ENCODE data around the gene EIF2D. TPM values are rescaled to one million over a fixed set of nuclear protein-coding genes. Genes with fewer than 3 reads are reported as not detected.
"Not testable (repeated sequence)": the region's sequence is repeated elsewhere in the genome, so short reads cannot be mapped to it uniquely, and the experiment has no call there.

The EIF2D gene
- total and polyA plus RNA-seq, 2 experiments from 2014 or later = 31.4 to 53.4 TPM

GRCh38 chr1:206583707-206584648 lies 28.3 kb downstream of the EIF2D start:
- in situ Hi-C loops (cut with MboI) = loop anchor here (10.0 kb wide), 1 partner anchor 79 kb away; the partner anchor contains the start of gene RASSF5
- TF ChIP-seq EZH2 (IDR thresholded peaks at IDR 0.05; ENCODE audit: insufficient read depth, poor library complexity, severe bottlenecking) = no peak
- no peaks in the 10 kb centered on the region for H3K27me3 ChIP-seq (replicated peaks; ENCODE audit: insufficient read depth)
- no peak overlapping the region for H2AFZ ChIP-seq
- peak; percentile 81 for DNase-seq
- no peaks in the 10 kb centered on the region for H3K9me2 ChIP-seq (ENCODE audit: insufficient read depth)
- H3K4me1 ChIP-seq (ENCODE audit: insufficient read depth) = peaks cover 18% of the 10 kb centered on the region
- WGBS, 2 experiments (ENCODE audit: low coverage in 1 of 2, low lambda C conversion rate in 2 of 2, missing lambda C conversion rate in 2 of 2) = 76 to 79% methylated on average over 12 to 15 of the region's 16 CpGs
- no peaks in the 10 kb centered on the region for H3K9me3 ChIP-seq (ENCODE audit: low read depth)
- H3K4me2 ChIP-seq (ENCODE audit: unreplicated experiment) = no peak overlapping the region
- no peak overlapping the region for H3K27ac ChIP-seq
- no peaks in the 10 kb centered on the region for H3K36me3 ChIP-seq (ENCODE audit: low read depth)
- H3K9ac ChIP-seq = no peak overlapping the region
- H4K20me1 ChIP-seq (ENCODE audit: insufficient read depth) = no peaks in the 10 kb centered on the region
- no peak overlapping the region for H3K4me3 ChIP-seq
- peaks cover 15% of the 10 kb centered on the region; the same call in 1 of the 2 replicates for H3F3A ChIP-seq (ENCODE audit: insufficient read depth)
- no peaks in the 10 kb centered on the region for H3K79me2 ChIP-seq (ENCODE audit: insufficient read depth)

- Histone ChIP-seq H3K36me3 (ENCODE audit: low read depth) (no peaks in the 10 kb centered on the region), H3K27ac (no peak overlapping the region), H2AFZ (no peak overlapping the region), H3K79me2 (ENCODE audit: insufficient read depth) (no peaks in the 10 kb centered on the region), H3K4me1 (ENCODE audit: insufficient read depth) (peaks cover 15% of the 10 kb centered on the region), H4K20me1 (ENCODE audit: insufficient read depth) (no peaks in the 10 kb centered on the region), H3K9ac (no peak overlapping the region), H3K4me2 (ENCODE audit: unreplicated experiment) (no peak overlapping the region), H3K27me3 (replicated peaks; ENCODE audit: insufficient read depth) (no peaks in the 10 kb centered on the region), H3K9me2 (ENCODE audit: insufficient read depth) (no peaks in the 10 kb centered on the region), H3K4me3 (no peak overlapping the region), H3K9me3 (ENCODE audit: low read depth) (no peaks in the 10 kb centered on the region), H3F3A (ENCODE audit: insufficient read depth) (0 out of 2 replicates have a peak, but pooled peaks cover 16% of the 10 kb centered on the region)
- 89 to 90% methylated on average over 18 of the region's 18 CpGs for WGBS, 2 experiments (ENCODE audit: low coverage in 1 of 2, low lambda C conversion rate in 2 of 2, missing lambda C conversion rate in 2 of 2)
- TF ChIP-seq EZH2phosphoT487 (IDR thresholded peaks at IDR 0.05; ENCODE audit: insufficient read depth, low read depth) (no peak), EZH2 (IDR thresholded peaks at IDR 0.05; ENCODE audit: insufficient read depth, poor library complexity, severe bottlenecking) (no peak)
- DNase-seq = no peak
- in situ Hi-C loops (cut with MboI) = loop anchor here (10.0 kb wide), 1 partner anchor 78 kb away; the partner anchor contains the start of gene RASSF5
These were observed 29.1 kb downstream of the EIF2D start for GRCh38 chr1:206582971-206583706.

DNA sequence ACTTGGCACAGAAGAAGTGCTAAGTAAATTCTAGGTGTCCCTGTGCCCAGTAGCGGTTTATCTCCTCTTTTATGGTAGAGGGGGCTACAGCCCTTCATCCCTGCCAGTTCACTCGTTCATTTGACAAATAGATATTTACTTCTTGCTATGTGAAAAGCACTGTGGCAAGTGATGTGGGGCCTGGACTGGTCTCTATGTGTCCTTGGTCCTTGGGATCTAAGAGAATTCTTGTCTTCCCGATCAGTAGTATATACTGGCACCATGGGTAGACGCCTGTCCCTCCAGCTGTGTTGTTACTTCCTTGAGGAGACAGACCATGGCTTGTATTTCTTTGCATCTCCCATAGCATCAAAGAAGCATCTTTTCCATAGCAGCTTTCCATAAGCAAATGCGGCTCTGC lies 29.7 kb downstream of the EIF2D start:
- no peaks in the 10 kb centered on the region for H3K79me2 ChIP-seq (ENCODE audit: insufficient read depth)
- in situ Hi-C loops (cut with MboI) = loop anchor here (10.0 kb wide), 1 partner anchor 78 kb away; the partner anchor contains the start of gene RASSF5
- TF ChIP-seq EZH2phosphoT487 (IDR thresholded peaks at IDR 0.05; ENCODE audit: insufficient read depth, low read depth) (no peak), EZH2 (IDR thresholded peaks at IDR 0.05; ENCODE audit: insufficient read depth, poor library complexity, severe bottlenecking) (no peak)

DNA sequence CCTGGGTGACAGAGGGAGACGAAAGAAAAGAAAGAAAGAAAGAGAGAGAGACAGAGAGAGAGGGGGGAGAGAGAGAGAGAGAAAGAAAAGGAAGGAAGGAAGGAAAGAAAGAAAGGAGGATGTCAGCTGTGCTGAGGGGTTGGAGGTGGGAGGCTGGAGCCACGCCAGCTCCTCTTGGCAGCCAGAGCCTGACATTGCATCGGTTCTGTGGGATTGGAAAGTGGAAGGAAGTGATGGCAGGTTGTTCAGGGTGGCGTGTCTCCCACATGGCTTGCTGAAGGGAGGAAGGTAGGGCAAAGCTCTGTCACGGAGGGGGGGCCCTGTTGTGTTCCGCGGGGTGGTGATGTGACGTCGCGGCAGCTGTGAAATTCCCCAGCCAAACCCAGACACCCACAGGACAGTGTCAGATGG lies 30.7 kb downstream of the EIF2D start:
- DNase-seq = no peak
- Histone ChIP-seq H3K4me1 (ENCODE audit: insufficient read depth) (peaks cover 15% of the 10 kb centered on the region), H4K20me1 (ENCODE audit: insufficient read depth) (no peaks in the 10 kb centered on the region), H3K9me3 (ENCODE audit: low read depth) (no peaks in the 10 kb centered on the region), H3K9me2 (ENCODE audit: insufficient read depth) (no peaks in the 10 kb centered on the region), H3K4me3 (no peak overlapping the region), H3K36me3 (ENCODE audit: low read depth) (no peaks in the 10 kb centered on the region), H3K79me2 (ENCODE audit: insufficient read depth) (no peaks in the 10 kb centered on the region), H3K9ac (no peak overlapping the region), H2AFZ (no peak overlapping the region), H3K27ac (no peak overlapping the region), H3K4me2 (ENCODE audit: unreplicated experiment) (no peak overlapping the region), H3K27me3 (replicated peaks; ENCODE audit: insufficient read depth) (no peaks in the 10 kb centered on the region), H3F3A (ENCODE audit: insufficient read depth) (0 out of 2 replicates have a peak, but pooled peaks cover 16% of the 10 kb centered on the region)
- 57 to 59% methylated on average over 8 to 10 of the region's 10 CpGs for WGBS, 2 experiments (ENCODE audit: low coverage in 1 of 2, low lambda C conversion rate in 2 of 2, missing lambda C conversion rate in 2 of 2)
- in situ Hi-C loops (cut with MboI) = loop anchor here (10.0 kb wide), 1 partner anchor 77 kb away; the partner anchor contains the start of gene RASSF5
- no peak for TF ChIP-seq EZH2 (IDR thresholded peaks at IDR 0.05; ENCODE audit: insufficient read depth, poor library complexity, severe bottlenecking)
- TF ChIP-seq EZH2phosphoT487 (IDR thresholded peaks at IDR 0.05; ENCODE audit: insufficient read depth, low read depth) = no peak

More for the DNA sequence above, 29.7 kb downstream of the EIF2D start:
- Histone ChIP-seq H3F3A (ENCODE audit: insufficient read depth) (0 out of 2 replicates have a peak, but pooled peaks cover 16% of the 10 kb centered on the region), H2AFZ (no peak overlapping the region), H3K27ac (no peak overlapping the region), H4K20me1 (ENCODE audit: insufficient read depth) (no peaks in the 10 kb centered on the region), H3K9ac (no peak overlapping the region), H3K4me3 (no peak overlapping the region), H3K4me2 (ENCODE audit: unreplicated experiment) (no peak overlapping the region), H3K4me1 (ENCODE audit: insufficient read depth) (peaks cover 15% of the 10 kb centered on the region), H3K9me3 (ENCODE audit: low read depth) (no peaks in the 10 kb centered on the region), H3K9me2 (ENCODE audit: insufficient read depth) (no peaks in the 10 kb centered on the region), H3K36me3 (ENCODE audit: low read depth) (no peaks in the 10 kb centered on the region), H3K27me3 (replicated peaks; ENCODE audit: insufficient read depth) (no peaks in the 10 kb centered on the region)
- DNase-seq = no peak
- WGBS, 2 experiments (ENCODE audit: low coverage in 1 of 2, low lambda C conversion rate in 2 of 2, missing lambda C conversion rate in 2 of 2) = 79 to 81% methylated on average over 5 of the region's 5 CpGs

DNA sequence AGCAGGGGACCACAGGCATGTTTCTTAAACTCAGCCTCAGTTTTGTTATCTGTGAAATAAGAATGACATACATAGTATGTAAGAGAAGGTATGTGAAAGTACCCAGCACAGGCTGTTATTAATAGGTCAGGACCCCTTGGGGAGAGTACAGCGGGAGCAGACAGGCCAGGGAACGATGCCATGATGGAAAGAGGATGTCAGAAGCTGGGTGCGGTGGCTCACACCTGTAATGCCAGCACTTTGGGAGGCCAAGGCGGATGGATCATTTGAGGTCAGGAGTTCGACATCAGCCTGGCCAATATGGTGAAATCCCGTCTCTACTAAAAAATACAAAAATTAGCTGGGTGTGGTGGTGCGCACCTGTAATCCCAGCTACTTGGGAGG lies 31.2 kb downstream of the EIF2D start:
- H2AFZ ChIP-seq; H3K9me3 ChIP-seq (ENCODE audit: low read depth); H3K27me3 ChIP-seq (replicated peaks; ENCODE audit: insufficient read depth); H4K20me1 ChIP-seq (ENCODE audit: insufficient read depth); H3K4me2 ChIP-seq (ENCODE audit: unreplicated experiment); DNase-seq; H3K4me3 ChIP-seq; H3K27ac ChIP-seq; H3K79me2 ChIP-seq (ENCODE audit: insufficient read depth); H3K9ac ChIP-seq; H3K9me2 ChIP-seq (ENCODE audit: insufficient read depth); H3K36me3 ChIP-seq (ENCODE audit: low read depth): not testable (repeated sequence)
- in situ Hi-C loops (cut with MboI) = loop anchor here (10.0 kb wide), 1 partner anchor 76 kb away; the partner anchor contains the start of gene RASSF5
- H3F3A ChIP-seq (ENCODE audit: insufficient read depth) = 0 out of 2 replicates have a peak, but pooled peaks cover 16% of the 10 kb centered on the region
- peaks cover 15% of the 10 kb centered on the region for H3K4me1 ChIP-seq (ENCODE audit: insufficient read depth)
- 95 to 97% methylated on average over 6 to 7 of the region's 7 CpGs for WGBS, 2 experiments (ENCODE audit: low coverage in 1 of 2, low lambda C conversion rate in 2 of 2, missing lambda C conversion rate in 2 of 2)

All from GM23248 (cell line).